GM19328 (cell line): Measurements from ENCODE around the gene PFKFB4.
"Not testable (repeated sequence)": the region's sequence is repeated elsewhere in the genome, so short reads cannot be mapped to it uniquely, and the experiment has no call there.

Source experiments
- ATAC-seq: cut with Tn5 transposase; IDR thresholded peaks from one replicate; pipeline ENCODE4 v1.9.1; 2021; ENCODE audit warnings: mild to moderate bottlenecking, moderate library complexity; ENCODE audit not compliant: unreplicated experiment

Gene PFKFB4

GRCh38 chr3:48502728-48503168, 53.9 kb downstream of the PFKFB4 start:
- no peak for ATAC-seq

GRCh38 chr3:48502121-48502520, 54.5 kb downstream of the PFKFB4 start:
- no peak for ATAC-seq

GRCh38 chr3:48501196-48501595, 55.4 kb downstream of the PFKFB4 start:
- ATAC-seq: no peak

- ATAC-seq: no peak
Measured at GRCh38 chr3:48500656-48501055, 55.9 kb downstream of the PFKFB4 start.

GRCh38 chr3:48493203-48493501, 63.5 kb downstream of the PFKFB4 start:
- ATAC-seq: no peak

- ATAC-seq: no peak
Measured at GRCh38 chr3:48492461-48493202, 64.0 kb downstream of the PFKFB4 start.

- no peak for ATAC-seq
Measured at GRCh38 chr3:48486952-48487351, 69.7 kb downstream of the PFKFB4 start.

- not testable (repeated sequence) for ATAC-seq
Measured at GRCh38 chr3:48482822-48483221, 73.8 kb downstream of the PFKFB4 start.

- ATAC-seq: not testable (repeated sequence)
Measured at GRCh38 chr3:48480891-48481290, 75.7 kb downstream of the PFKFB4 start.

GRCh38 chr3:48478626-48479555, 77.7 kb downstream of the PFKFB4 start:
- ATAC-seq: no peak

- no peak for ATAC-seq
Measured at GRCh38 chr3:48477959-48478520, 78.6 kb downstream of the PFKFB4 start.

GRCh38 chr3:48476426-48477053, 80.1 kb downstream of the PFKFB4 start:
- ATAC-seq: no peak

GRCh38 chr3:48475188-48475587, 81.4 kb downstream of the PFKFB4 start:
- no peak for ATAC-seq

GRCh38 chr3:48474619-48475018, 82.0 kb downstream of the PFKFB4 start:
- ATAC-seq: no peak

GRCh38 chr3:48474031-48474430, 82.6 kb downstream of the PFKFB4 start:
- ATAC-seq: not testable (repeated sequence)

- no peak for ATAC-seq
Measured at GRCh38 chr3:48473617-48473952, 83.0 kb downstream of the PFKFB4 start.

- ATAC-seq: peak; percentile 61
Measured at GRCh38 chr3:48472923-48473616, 83.5 kb downstream of the PFKFB4 start.

- peak; percentile 13 for ATAC-seq
Measured at GRCh38 chr3:48472673-48472922, 84.0 kb downstream of the PFKFB4 start.

- no peak for ATAC-seq
Measured at GRCh38 chr3:48470286-48470685, 86.3 kb downstream of the PFKFB4 start.

- no peak for ATAC-seq
Measured at GRCh38 chr3:48469046-48469915, 87.3 kb downstream of the PFKFB4 start.
